ENCODE measurements around the gene IGSF22.

Gene IGSF22

DNA sequence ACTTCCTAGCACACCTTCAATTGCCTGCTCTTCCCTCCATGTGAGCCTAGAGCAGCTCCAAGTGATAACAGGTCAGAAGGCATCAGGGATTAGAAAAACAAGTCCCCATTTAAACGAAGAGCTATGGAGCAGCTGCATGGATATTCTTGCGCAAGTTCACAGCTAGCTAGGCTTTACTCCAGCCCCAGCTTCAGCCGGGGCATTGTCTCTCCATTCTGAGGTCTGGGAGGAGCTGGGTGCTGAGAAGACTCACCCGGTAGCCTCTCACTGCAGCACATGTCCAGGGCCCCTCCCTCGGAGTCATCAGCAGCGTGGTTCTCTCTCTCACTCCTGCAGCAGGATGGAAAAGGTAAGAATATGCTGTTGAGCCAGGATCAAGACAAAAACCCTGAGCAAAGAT lies 39.6 kb upstream of the IGSF22 start:
- Histone ChIP-seq H3K36me3 (ENCODE audit: control insufficient read depth, low read depth, low read length) (no peaks in the 10 kb centered on the region), H3K4me1 (ENCODE audit: control insufficient read depth, low read depth, low read length) (no peaks in the 10 kb centered on the region), H3K9ac (ENCODE audit: low read length) (no peak overlapping the region), H3K4me3 (ENCODE audit: low read length) (no peak overlapping the region), H3K27me3 (ENCODE audit: control insufficient read depth, insufficient read depth, low read length) (no peaks in the 10 kb centered on the region), H3K9me3 (ENCODE audit: control insufficient read depth, low read depth, low read length) (no peaks in the 10 kb centered on the region), H3K27ac (ENCODE audit: low read length) (no peak overlapping the region)

GRCh38 chr11:18761741-18762140 lies 35.8 kb upstream of the IGSF22 start:
- Histone ChIP-seq H3K9ac (ENCODE audit: low read length) (no peak overlapping the region), H3K4me3 (ENCODE audit: low read length) (no peak overlapping the region), H3K9me3 (ENCODE audit: control insufficient read depth, low read depth, low read length) (no peaks in the 10 kb centered on the region), H3K36me3 (ENCODE audit: control insufficient read depth, low read depth, low read length) (no peaks in the 10 kb centered on the region), H3K27ac (ENCODE audit: low read length) (no peak overlapping the region), H3K27me3 (ENCODE audit: control insufficient read depth, insufficient read depth, low read length) (no peaks in the 10 kb centered on the region), H3K4me1 (ENCODE audit: control insufficient read depth, low read depth, low read length) (no peaks in the 10 kb centered on the region)

GRCh38 chr11:18761144-18761543 lies 35.2 kb upstream of the IGSF22 start:
- Histone ChIP-seq H3K9ac (ENCODE audit: low read length) (no peak overlapping the region), H3K4me3 (ENCODE audit: low read length) (no peak overlapping the region), H3K36me3 (ENCODE audit: control insufficient read depth, low read depth, low read length) (no peaks in the 10 kb centered on the region), H3K27me3 (ENCODE audit: control insufficient read depth, insufficient read depth, low read length) (no peaks in the 10 kb centered on the region), H3K4me1 (ENCODE audit: control insufficient read depth, low read depth, low read length) (no peaks in the 10 kb centered on the region), H3K27ac (ENCODE audit: low read length) (no peak overlapping the region), H3K9me3 (ENCODE audit: control insufficient read depth, low read depth, low read length) (no peaks in the 10 kb centered on the region)

DNA sequence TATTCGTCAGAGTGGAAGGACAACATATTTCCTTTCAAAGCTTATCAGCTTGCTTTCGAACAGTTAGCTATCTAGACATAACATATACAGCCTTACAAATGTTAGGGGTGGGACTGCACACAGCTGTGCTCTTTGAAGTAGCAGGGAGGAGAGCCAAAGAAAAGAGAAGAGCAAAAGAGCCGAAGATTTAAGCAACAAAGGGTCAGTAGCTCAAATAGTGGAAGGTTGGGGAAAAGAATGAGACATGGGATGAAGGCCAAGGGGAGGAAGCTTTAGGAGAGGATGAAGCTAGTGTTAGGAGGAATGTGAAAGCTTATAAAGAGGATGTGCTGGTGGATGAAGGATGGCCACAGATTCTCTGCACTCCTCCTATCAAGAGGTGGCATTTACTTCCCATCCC lies 31.8 kb upstream of the IGSF22 start:
- Histone ChIP-seq H3K27ac (ENCODE audit: low read length) (no peak overlapping the region), H3K27me3 (ENCODE audit: control insufficient read depth, insufficient read depth, low read length) (no peaks in the 10 kb centered on the region), H3K4me3 (ENCODE audit: low read length) (no peak overlapping the region), H3K9ac (ENCODE audit: low read length) (no peak overlapping the region), H3K36me3 (ENCODE audit: control insufficient read depth, low read depth, low read length) (no peaks in the 10 kb centered on the region), H3K4me1 (ENCODE audit: control insufficient read depth, low read depth, low read length) (no peaks in the 10 kb centered on the region), H3K9me3 (ENCODE audit: control insufficient read depth, low read depth, low read length) (no peaks in the 10 kb centered on the region)

DNA sequence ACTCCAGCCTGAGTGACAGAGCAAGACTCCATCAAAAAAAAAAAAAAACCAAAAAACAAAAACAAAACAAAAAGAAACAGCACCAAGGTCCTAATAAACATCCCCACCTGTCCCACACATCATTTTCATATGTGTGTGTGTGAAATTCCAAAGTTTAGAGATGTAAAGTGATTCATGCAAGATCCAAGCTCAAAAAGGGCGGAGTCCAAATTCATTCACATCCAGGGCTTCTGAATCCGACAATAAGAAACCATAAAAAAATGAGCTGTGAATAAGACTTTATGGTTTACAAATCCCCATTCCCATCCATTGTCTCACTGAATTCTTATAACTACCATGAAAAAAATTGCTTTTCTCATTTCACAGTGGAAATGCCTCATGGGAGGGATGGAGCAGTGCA lies 30.9 kb upstream of the IGSF22 start:
- Histone ChIP-seq H3K27me3 (ENCODE audit: control insufficient read depth, insufficient read depth, low read length) (no peaks in the 10 kb centered on the region), H3K27ac (ENCODE audit: low read length) (no peak overlapping the region), H3K9me3 (ENCODE audit: control insufficient read depth, low read depth, low read length) (no peaks in the 10 kb centered on the region), H3K4me1 (ENCODE audit: control insufficient read depth, low read depth, low read length) (no peaks in the 10 kb centered on the region), H3K36me3 (ENCODE audit: control insufficient read depth, low read depth, low read length) (no peaks in the 10 kb centered on the region), H3K9ac (ENCODE audit: low read length) (no peak overlapping the region), H3K4me3 (ENCODE audit: low read length) (no peak overlapping the region)

DNA sequence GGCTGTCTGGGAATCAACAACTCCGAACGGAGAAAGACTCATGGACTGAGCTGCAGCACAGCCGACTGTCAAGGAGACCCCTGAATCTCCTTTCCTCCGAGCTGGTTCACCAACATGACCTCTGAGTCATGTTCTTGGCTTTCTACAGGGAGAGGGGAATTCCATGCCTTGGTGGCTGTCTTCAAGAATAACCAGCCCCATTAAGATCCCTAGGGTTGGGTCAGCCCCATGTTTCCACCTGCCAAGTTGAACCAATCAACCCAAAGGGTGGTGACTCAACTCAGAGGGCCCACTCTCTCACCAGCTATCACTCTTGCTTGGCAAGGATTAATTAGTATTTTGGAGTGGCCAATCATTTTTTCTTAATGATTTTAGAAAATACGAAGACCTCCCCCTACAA lies 28.3 kb upstream of the IGSF22 start:
- H3K4me3 ChIP-seq (ENCODE audit: low read length) = no peak overlapping the region
- no peak overlapping the region for H3K27ac ChIP-seq (ENCODE audit: low read length)
- no peak overlapping the region for H3K9ac ChIP-seq (ENCODE audit: low read length)
- no peaks in the 10 kb centered on the region for H3K27me3 ChIP-seq (ENCODE audit: control insufficient read depth, insufficient read depth, low read length)
- no peaks in the 10 kb centered on the region for H3K36me3 ChIP-seq (ENCODE audit: control insufficient read depth, low read depth, low read length)
- no peaks in the 10 kb centered on the region for H3K9me3 ChIP-seq (ENCODE audit: control insufficient read depth, low read depth, low read length)
- peaks cover 4% of the 10 kb centered on the region for H3K4me1 ChIP-seq (ENCODE audit: control insufficient read depth, low read depth, low read length)

DNA sequence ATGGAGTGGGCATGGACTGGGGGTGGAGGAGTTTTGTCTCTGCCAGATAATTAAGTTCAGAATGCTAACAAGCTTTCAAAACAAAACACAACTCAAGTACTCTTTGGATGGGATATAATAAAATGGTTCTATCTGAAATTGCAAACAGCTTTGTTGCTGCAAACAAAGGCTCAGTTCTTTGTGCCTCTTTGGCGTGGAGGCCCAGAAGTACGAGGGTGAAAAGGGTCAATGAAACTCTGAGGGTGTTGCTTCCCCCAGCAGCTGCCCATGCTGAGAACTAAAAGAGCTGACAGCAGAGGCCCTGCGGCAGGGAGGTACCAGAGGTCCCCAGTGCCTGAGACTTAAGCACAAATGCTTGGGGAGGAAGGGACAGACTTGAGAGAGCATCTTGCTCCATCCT lies 26.5 kb upstream of the IGSF22 start:
- Histone ChIP-seq H3K9me3 (ENCODE audit: control insufficient read depth, low read depth, low read length) (no peaks in the 10 kb centered on the region), H3K9ac (ENCODE audit: low read length) (no peak overlapping the region), H3K4me3 (ENCODE audit: low read length) (no peak overlapping the region), H3K27me3 (ENCODE audit: control insufficient read depth, insufficient read depth, low read length) (no peaks in the 10 kb centered on the region), H3K27ac (ENCODE audit: low read length) (no peak overlapping the region), H3K4me1 (ENCODE audit: control insufficient read depth, low read depth, low read length) (peaks cover 7% of the 10 kb centered on the region), H3K36me3 (ENCODE audit: control insufficient read depth, low read depth, low read length) (no peaks in the 10 kb centered on the region)

GRCh38 chr11:18750944-18751343 lies 25.0 kb upstream of the IGSF22 start:
- H3K27ac ChIP-seq (ENCODE audit: low read length) = no peak overlapping the region
- H3K4me1 ChIP-seq (ENCODE audit: control insufficient read depth, low read depth, low read length) = peaks cover 7% of the 10 kb centered on the region
- no peaks in the 10 kb centered on the region for H3K27me3 ChIP-seq (ENCODE audit: control insufficient read depth, insufficient read depth, low read length)
- H3K36me3 ChIP-seq (ENCODE audit: control insufficient read depth, low read depth, low read length) = no peaks in the 10 kb centered on the region
- H3K9ac ChIP-seq (ENCODE audit: low read length) = no peak overlapping the region
- no peak overlapping the region for H3K4me3 ChIP-seq (ENCODE audit: low read length)
- no peaks in the 10 kb centered on the region for H3K9me3 ChIP-seq (ENCODE audit: control insufficient read depth, low read depth, low read length)

- Histone ChIP-seq H3K27ac (ENCODE audit: low read length) (no peak overlapping the region), H3K4me1 (ENCODE audit: control insufficient read depth, low read depth, low read length) (peaks cover 7% of the 10 kb centered on the region), H3K36me3 (ENCODE audit: control insufficient read depth, low read depth, low read length) (no peaks in the 10 kb centered on the region), H3K9ac (ENCODE audit: low read length) (no peak overlapping the region), H3K9me3 (ENCODE audit: control insufficient read depth, low read depth, low read length) (no peaks in the 10 kb centered on the region), H3K27me3 (ENCODE audit: control insufficient read depth, insufficient read depth, low read length) (no peaks in the 10 kb centered on the region), H3K4me3 (ENCODE audit: low read length) (no peak overlapping the region)
Measured at GRCh38 chr11:18749681-18750319, 23.8 kb upstream of the IGSF22 start.

- H3K9me3 ChIP-seq (ENCODE audit: control insufficient read depth, low read depth, low read length) = no peaks in the 10 kb centered on the region
- no peaks in the 10 kb centered on the region for H3K27me3 ChIP-seq (ENCODE audit: control insufficient read depth, insufficient read depth, low read length)
- H3K36me3 ChIP-seq (ENCODE audit: control insufficient read depth, low read depth, low read length) = no peaks in the 10 kb centered on the region
- peaks cover 7% of the 10 kb centered on the region for H3K4me1 ChIP-seq (ENCODE audit: control insufficient read depth, low read depth, low read length)
- no peak overlapping the region for H3K4me3 ChIP-seq (ENCODE audit: low read length)
- H3K9ac ChIP-seq (ENCODE audit: low read length) = no peak overlapping the region
- no peak overlapping the region for H3K27ac ChIP-seq (ENCODE audit: low read length)
Measured at GRCh38 chr11:18748766-18749365, 22.9 kb upstream of the IGSF22 start.

- Histone ChIP-seq H3K9ac (ENCODE audit: low read length) (no peak overlapping the region), H3K9me3 (ENCODE audit: control insufficient read depth, low read depth, low read length) (no peaks in the 10 kb centered on the region), H3K27me3 (ENCODE audit: control insufficient read depth, insufficient read depth, low read length) (no peaks in the 10 kb centered on the region), H3K4me1 (ENCODE audit: control insufficient read depth, low read depth, low read length) (peaks cover 7% of the 10 kb centered on the region), H3K36me3 (ENCODE audit: control insufficient read depth, low read depth, low read length) (no peaks in the 10 kb centered on the region), H3K4me3 (ENCODE audit: low read length) (no peak overlapping the region), H3K27ac (ENCODE audit: low read length) (no peak overlapping the region)
Measured at GRCh38 chr11:18745251-18745650, 19.3 kb upstream of the IGSF22 start.

DNA sequence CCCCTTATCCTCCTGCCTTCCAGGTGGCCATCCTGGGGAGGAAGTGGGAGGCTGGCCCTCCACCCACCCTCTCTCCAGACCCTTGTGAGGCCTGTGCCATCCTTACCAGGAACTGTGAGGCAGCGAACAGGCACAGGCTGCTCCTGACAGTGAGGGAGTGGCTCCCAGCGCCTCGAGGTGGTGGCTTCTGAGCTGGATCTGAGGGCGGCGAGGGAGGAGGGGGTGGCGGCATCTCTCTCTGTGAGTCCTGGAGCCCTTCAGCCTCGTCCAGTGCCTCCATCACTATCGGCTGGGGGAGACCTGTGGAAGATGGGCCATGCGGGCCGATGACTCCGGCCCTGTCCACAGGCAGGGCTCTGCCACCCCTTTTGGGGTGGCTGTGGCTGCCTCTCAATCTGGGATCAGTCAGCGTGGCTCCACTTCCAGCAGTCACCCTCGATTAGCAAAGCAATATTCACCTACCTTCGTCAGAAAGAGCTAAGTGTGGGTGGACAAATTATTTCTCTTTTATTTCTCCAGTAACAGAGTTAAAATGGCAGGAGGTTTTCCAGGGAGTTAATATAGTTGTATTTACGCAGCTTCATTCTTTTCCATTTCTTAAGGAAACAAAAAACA lies 18.0 kb upstream of the IGSF22 start:
- Histone ChIP-seq H3K4me3 (ENCODE audit: low read length) (no peak overlapping the region), H3K9me3 (ENCODE audit: control insufficient read depth, low read depth, low read length) (no peaks in the 10 kb centered on the region), H3K36me3 (ENCODE audit: control insufficient read depth, low read depth, low read length) (no peaks in the 10 kb centered on the region), H3K27ac (ENCODE audit: low read length) (no peak overlapping the region), H3K27me3 (ENCODE audit: control insufficient read depth, insufficient read depth, low read length) (no peaks in the 10 kb centered on the region), H3K9ac (ENCODE audit: low read length) (no peak overlapping the region), H3K4me1 (ENCODE audit: control insufficient read depth, low read depth, low read length) (no peaks in the 10 kb centered on the region)

Measured in iPS-18a (cell line).